ENCODE measurements around the gene KCNK3.

KCNK3 gene

DNA sequence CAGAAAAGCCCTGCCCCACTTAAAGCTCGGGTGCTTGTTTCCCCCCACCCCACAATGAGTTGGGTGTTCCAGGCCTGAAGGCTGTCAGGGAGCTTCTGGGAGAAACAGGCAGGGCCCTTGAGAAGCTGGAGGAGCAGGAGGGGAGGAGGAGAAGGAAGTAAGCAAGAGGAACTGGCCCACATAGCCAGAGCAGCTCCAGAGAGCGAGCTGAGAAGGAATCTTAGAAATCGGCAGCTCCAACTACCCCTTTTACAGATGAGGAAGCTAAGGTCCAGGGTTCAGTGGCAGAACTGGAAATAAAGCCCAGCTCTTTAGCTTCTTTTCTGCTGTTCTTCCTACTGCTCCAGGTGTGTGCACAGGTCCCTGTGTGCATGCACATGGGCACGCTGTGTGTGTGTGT is 12.7 kb upstream of the KCNK3 start:
- DNase-seq (ENCODE audit: low read depth), result no peak
- no peak for TF ChIP-seq CTCF (IDR thresholded peaks at IDR 0.05; ENCODE audit: insufficient read depth, low read depth, low read length, missing control alignments)
- H3K4me3 ChIP-seq (ENCODE audit: low read depth, low read length), result no peak overlapping the region

DNA sequence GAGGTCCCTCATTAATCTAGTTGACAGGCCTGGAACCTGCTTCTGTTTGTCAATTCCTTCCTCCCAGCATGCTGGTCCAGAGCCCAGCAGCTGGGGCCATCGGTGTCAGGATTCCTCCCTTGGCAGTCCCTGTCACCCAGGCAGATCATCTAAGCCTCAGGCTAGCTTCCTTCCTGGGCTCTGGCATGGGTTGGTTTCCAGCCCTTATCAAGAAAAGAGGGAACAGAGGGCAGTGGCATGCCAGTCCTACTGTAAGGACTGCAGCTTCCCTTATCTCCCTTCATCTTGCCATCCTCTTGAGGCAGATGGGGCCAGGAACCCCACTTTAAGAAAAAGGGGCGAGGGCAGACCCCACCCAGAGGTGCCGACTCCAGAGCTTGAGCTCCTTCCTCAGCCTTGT is 10.9 kb upstream of the KCNK3 start:
- DNase-seq (ENCODE audit: low read depth), result no peak
- no peak overlapping the region for H3K4me3 ChIP-seq (ENCODE audit: low read depth, low read length)
- TF ChIP-seq CTCF (IDR thresholded peaks at IDR 0.05; ENCODE audit: insufficient read depth, low read depth, low read length, missing control alignments), result no peak

GRCh38 chr2:26682155-26682554 is 10.4 kb upstream of the KCNK3 start:
- no peak for DNase-seq (ENCODE audit: low read depth)
- H3K4me3 ChIP-seq (ENCODE audit: low read depth, low read length), result no peak overlapping the region
- TF ChIP-seq CTCF (IDR thresholded peaks at IDR 0.05; ENCODE audit: insufficient read depth, low read depth, low read length, missing control alignments), result no peak

- no peak for DNase-seq (ENCODE audit: low read depth)
- no peak for TF ChIP-seq CTCF (IDR thresholded peaks at IDR 0.05; ENCODE audit: insufficient read depth, low read depth, low read length, missing control alignments)
- H3K4me3 ChIP-seq (ENCODE audit: low read depth, low read length), result no peak overlapping the region
Measured at GRCh38 chr2:26683583-26683982, 8.9 kb upstream of the KCNK3 start.

DNA sequence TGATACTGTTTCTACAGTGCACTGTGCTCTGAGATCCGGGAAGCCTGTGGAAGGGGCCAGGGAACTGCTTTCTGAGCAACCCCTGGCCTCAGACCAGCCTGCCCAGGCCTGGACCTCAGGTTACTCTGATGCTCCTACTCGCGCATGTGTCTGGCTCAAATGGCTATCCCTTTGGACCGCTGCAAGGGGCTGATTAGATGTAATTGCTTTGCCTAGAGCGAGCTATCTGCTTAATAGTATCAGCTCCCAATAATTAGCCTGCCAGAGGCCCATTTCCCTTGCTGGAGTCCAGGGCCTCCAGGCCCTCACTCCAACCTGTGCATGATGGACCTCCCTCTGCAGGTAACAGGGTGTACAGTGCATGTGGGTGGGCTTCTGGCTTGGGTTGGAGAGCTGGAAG is 7.2 kb upstream of the KCNK3 start:
- no peak for TF ChIP-seq CTCF (IDR thresholded peaks at IDR 0.05; ENCODE audit: insufficient read depth, low read depth, low read length, missing control alignments)
- DNase-seq (ENCODE audit: low read depth), result no peak
- no peak overlapping the region for H3K4me3 ChIP-seq (ENCODE audit: low read depth, low read length)

- peak; percentile 3 for DNase-seq (ENCODE audit: low read depth)
- TF ChIP-seq CTCF (IDR thresholded peaks at IDR 0.05; ENCODE audit: insufficient read depth, low read depth, low read length, missing control alignments), result no peak
- H3K4me3 ChIP-seq (ENCODE audit: low read depth, low read length), result no peak overlapping the region
Measured at GRCh38 chr2:26685989-26686839, 6.3 kb upstream of the KCNK3 start.

DNA sequence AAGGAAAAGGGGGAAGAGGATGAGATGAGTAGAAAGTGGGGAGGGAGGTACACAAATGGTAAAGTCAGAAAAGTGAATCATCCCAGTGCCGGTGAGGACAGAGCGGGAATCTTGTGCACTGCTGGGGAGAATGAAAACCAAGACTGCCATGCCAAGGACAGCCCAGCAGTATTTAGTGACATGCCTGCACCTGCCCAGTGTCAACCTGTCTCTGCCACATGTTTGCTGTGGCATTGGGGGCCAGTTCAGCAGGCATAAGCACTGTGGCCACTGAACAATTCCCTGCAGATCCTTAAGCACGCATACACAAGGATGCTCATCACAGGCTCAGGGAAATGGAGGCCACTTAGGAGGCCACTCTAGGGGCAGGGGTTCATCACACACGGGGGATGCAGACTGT is 5.2 kb upstream of the KCNK3 start:
- TF ChIP-seq CTCF (IDR thresholded peaks at IDR 0.05; ENCODE audit: insufficient read depth, low read depth, low read length, missing control alignments), result no peak
- no peak overlapping the region for H3K4me3 ChIP-seq (ENCODE audit: low read depth, low read length)
- no peak for DNase-seq (ENCODE audit: low read depth)

Measured in GM12865 (cell line).